Common myeloid progenitor, CD34-positive (primary cell): ENCODE data around the gene ARMC9.

Experiments used
- CTCF ChIA-PET: fragments of 350-600 bp; sonication (Branson Sonifier 250); formaldehyde crosslinking; loops from one replicate; lab custom pipeline; 2021; ENCODE audit warnings: antibody characterized with exemption; lab: Charles Lee
- POLR2A ChIA-PET: fragments of 350-600 bp; sonication (Branson Sonifier 250); formaldehyde crosslinking; loops from one replicate; lab custom pipeline; 2021; ENCODE audit warnings: antibody characterized with exemption; lab: Charles Lee
- DNase-seq, 3 donors: peaks; one replicate each; pipeline versions ENCODE4 v3.0.0 to v3.0.0-alpha.2; 2013
- H3K27ac ChIP-seq, 2 experiments: 1 replicate in 1 of 2; 2 replicates in 1 of 2; pipeline ENCODE4 v1.7.0; 2013; ENCODE audit warnings: inconsistent platforms in 2 of 2, low read length in 2 of 2, mild to moderate bottlenecking in 2 of 2, low read depth in 1 of 2, moderate library complexity in 1 of 2; ENCODE audit not compliant: severe bottlenecking in 2 of 2, insufficient read depth in 1 of 2, poor library complexity in 1 of 2
- H3K27me3 ChIP-seq, 5 experiments: replicated peaks in 2 of 5; 1 replicate in 3 of 5; 2 replicates in 2 of 5; pipeline versions ENCODE4 v1.6.1 to v1.7.0; 2013; ENCODE audit warnings: low read length in 4 of 5, mild to moderate bottlenecking in 2 of 5, moderate library complexity in 2 of 5, inconsistent platforms in 1 of 5; ENCODE audit not compliant: insufficient read depth in 5 of 5, control insufficient read depth in 4 of 5
- H3K36me3 ChIP-seq, 4 experiments: 1 replicate in 2 of 4; 2 replicates in 2 of 4; pipeline versions ENCODE4 v1.6.1 to v1.7.0; 2013; ENCODE audit warnings: low read length in 3 of 4, control low read depth in 1 of 4, mild to moderate bottlenecking in 1 of 4; ENCODE audit not compliant: control insufficient read depth in 4 of 4, insufficient read depth in 4 of 4
- H3K4me1 ChIP-seq, 4 experiments: 1 replicate in 3 of 4; 2 replicates in 1 of 4; pipeline versions ENCODE4 v1.6.1 to v1.7.1; 2013; ENCODE audit warnings: low read length in 3 of 4, mild to moderate bottlenecking in 3 of 4, control low read depth in 1 of 4, inconsistent platforms in 1 of 4, moderate library complexity in 1 of 4; ENCODE audit not compliant: control insufficient read depth in 4 of 4, insufficient read depth in 4 of 4; ENCODE audit errors: control extremely low read depth in 1 of 4
- H3K4me3 ChIP-seq, 7 experiments: 1 replicate in 4 of 7; 2 replicates in 3 of 7; pipeline versions ENCODE4 v1.5.1 to v1.7.0; 2013; ENCODE audit warnings: mild to moderate bottlenecking in 7 of 7, low read length in 6 of 7, moderate library complexity in 6 of 7, inconsistent platforms in 2 of 7, low read depth in 2 of 7, control low read depth in 1 of 7; ENCODE audit not compliant: insufficient read depth in 4 of 7, control insufficient read depth in 1 of 7; ENCODE audit errors: extremely low read depth in 1 of 7
- H3K9me3 ChIP-seq, 5 experiments: 1 replicate in 4 of 5; 2 replicates in 1 of 5; pipeline versions ENCODE4 v1.6.1 to v1.7.1; 2013; ENCODE audit warnings: low read length in 4 of 5, mild to moderate bottlenecking in 2 of 5, inconsistent platforms in 1 of 5, low read depth in 1 of 5, moderate library complexity in 1 of 5; ENCODE audit not compliant: control insufficient read depth in 4 of 5, insufficient read depth in 2 of 5; ENCODE audit errors: control extremely low read depth in 1 of 5
- WGBS: methylation state at CpG from one replicate; pipeline ENCODE4 v1.1.5; 2013; ENCODE audit not compliant: insufficient coverage; 5-methylcytosine and 5-hydroxymethylcytosine counted together

ARMC9 gene

DNA sequence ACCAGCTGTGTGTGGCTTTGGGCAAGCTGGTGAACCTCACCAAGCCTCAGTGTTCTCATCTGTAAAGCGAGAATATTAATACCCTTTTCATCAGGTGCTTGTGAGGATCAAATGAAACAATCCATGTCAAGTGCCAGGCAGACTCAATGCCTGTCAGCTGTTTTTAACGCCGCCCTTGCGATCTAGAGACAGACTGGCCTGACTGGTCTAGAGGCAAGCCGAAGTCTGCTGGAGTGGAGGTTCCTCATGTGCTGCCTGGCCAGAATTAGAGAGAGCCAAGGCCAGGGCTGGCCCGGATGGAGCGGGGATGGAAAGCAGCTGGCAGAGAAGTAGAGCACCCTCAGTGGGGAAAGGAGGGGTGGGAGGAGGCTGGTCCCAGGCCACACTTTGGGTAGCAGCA lies 122.6 kb downstream of the ARMC9 start:
- H3K36me3 ChIP-seq: no peaks in the 10 kb centered on the region
- H3K9me3 ChIP-seq: peaks cover 0 to 5% (median 2%) of the 10 kb centered on the region in 5 experiments
- 97% methylated on average over 7 of the region's 7 CpGs for WGBS
- H3K27ac ChIP-seq: no peak overlapping the region
- no peak overlapping the region for H3K4me3 ChIP-seq
- no peak for DNase-seq
- no peaks in the 10 kb centered on the region for H3K27me3 ChIP-seq
- H3K4me1 ChIP-seq: peaks cover 0 to 40% (median 18%) of the 10 kb centered on the region in 4 experiments
- ChIA-PET POLR2A (no interaction called here), CTCF (interaction anchor here (1.9 kb wide), 1 partner anchor 24 kb away, joined by 8 read pairs; no protein-coding TSS in a partner anchor)

- DNase-seq: peak; percentile 60 to 91 (median 85)
- peaks cover 0 to 40% (median 18%) of the 10 kb centered on the region in 4 experiments for H3K4me1 ChIP-seq
- peaks cover 0 to 4% (median 2%) of the 10 kb centered on the region in 5 experiments for H3K9me3 ChIP-seq
- 11% methylated on average over 13 of the region's 22 CpGs for WGBS
- ChIA-PET CTCF (interaction anchor here (2.2 to 2.4 kb wide), 2 partner anchors 13 to 25 kb away, joined by 8 to 10 read pairs; no protein-coding TSS in a partner anchor), POLR2A (interaction anchor here (0.7 kb wide), 1 partner anchor 15 kb away, joined by 3 read pairs; no protein-coding TSS in a partner anchor)
- H3K4me3 ChIP-seq: peak overlapping the region in 5 of 7 experiments; percentile 28 to 74 (median 33)
- H3K36me3 ChIP-seq: no peaks in the 10 kb centered on the region
- H3K27ac ChIP-seq: peak overlapping the region; percentile 10 to 21
- no peaks in the 10 kb centered on the region for H3K27me3 ChIP-seq
Observed at GRCh38 chr2:231321556-231322334, 123.3 kb downstream of the ARMC9 start.

DNA sequence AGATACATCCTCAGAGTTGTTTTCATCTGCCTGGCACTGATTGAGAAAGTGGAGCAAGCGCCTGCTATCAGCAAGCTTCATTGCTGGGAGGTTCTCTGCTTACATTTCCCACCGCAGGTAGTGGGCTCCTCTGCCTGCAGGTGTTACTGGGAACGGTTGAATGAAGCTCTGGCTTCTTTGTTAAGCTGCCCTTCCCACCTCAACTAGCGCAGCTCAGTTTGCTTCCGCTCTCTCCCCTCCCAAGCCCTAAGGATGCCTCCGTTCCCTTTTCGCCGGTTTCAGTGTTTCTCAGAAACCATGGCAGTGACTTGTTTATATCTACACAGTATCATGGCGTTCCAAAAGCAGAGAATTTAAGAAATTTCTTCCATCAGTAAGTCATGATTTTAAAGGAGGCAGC lies 124.9 kb downstream of the ARMC9 start:
- ChIA-PET POLR2A (no interaction called here), CTCF (interaction anchor here (0.6 to 2.4 kb wide), 9 partner anchors 12 to 83 kb away, joined by 3 to 10 read pairs (median 4); no protein-coding TSS in a partner anchor)
- H3K27ac ChIP-seq: no peak overlapping the region
- no peak for DNase-seq
- 97% methylated on average over 9 of the region's 9 CpGs for WGBS
- no peaks in the 10 kb centered on the region for H3K27me3 ChIP-seq
- no peaks in the 10 kb centered on the region for H3K9me3 ChIP-seq
- H3K36me3 ChIP-seq: no peaks in the 10 kb centered on the region
- no peak overlapping the region for H3K4me3 ChIP-seq
- peaks cover 0 to 40% (median 18%) of the 10 kb centered on the region in 4 experiments for H3K4me1 ChIP-seq

DNA sequence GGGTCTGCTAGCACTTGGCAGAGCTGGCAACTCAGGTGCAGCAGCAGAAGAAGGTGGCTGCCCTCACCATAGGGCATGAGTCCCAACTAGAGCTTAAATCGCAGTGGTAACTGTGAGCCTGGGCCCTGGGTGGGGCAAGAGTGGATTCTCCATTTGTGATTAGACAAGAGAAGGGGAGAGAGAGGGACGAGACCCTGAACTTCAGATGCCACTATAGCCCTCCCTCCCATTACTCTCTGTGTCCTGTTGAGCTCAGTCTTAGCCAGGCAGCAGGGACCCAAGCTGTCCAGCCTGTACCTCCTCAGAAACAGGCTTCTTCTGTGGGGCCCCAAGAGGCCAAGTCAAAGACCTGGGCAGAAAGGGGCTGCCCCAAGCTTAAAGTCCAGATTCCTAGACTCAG lies 127.4 kb downstream of the ARMC9 start:
- Histone ChIP-seq H3K4me3 (no peak overlapping the region), H3K27me3 (no peaks in the 10 kb centered on the region), H3K9me3 (no peaks in the 10 kb centered on the region), H3K4me1 (peaks cover 0 to 25% (median 15%) of the 10 kb centered on the region in 4 experiments), H3K27ac (no peak overlapping the region), H3K36me3 (no peaks in the 10 kb centered on the region)
- DNase-seq: no peak
- 100% methylated on average over 1 of the region's 2 CpGs for WGBS
- ChIA-PET CTCF (interaction anchor here (2.0 kb wide), 1 partner anchor 28 kb away, joined by 6 read pairs; no protein-coding TSS in a partner anchor), POLR2A (interaction anchor here (0.5 kb wide), 1 partner anchor 170 kb away, joined by 4 read pairs; no protein-coding TSS in a partner anchor)

- POLR2A ChIA-PET: interaction anchor here (0.5 kb wide), 1 partner anchor 170 kb away, joined by 4 read pairs; no protein-coding TSS in a partner anchor
- WGBS: 100% methylated on average over 1 of the region's 3 CpGs
- H3K9me3 ChIP-seq: no peaks in the 10 kb centered on the region
- no peak for DNase-seq
- no peaks in the 10 kb centered on the region for H3K27me3 ChIP-seq
- no peak overlapping the region for H3K4me3 ChIP-seq
- H3K4me1 ChIP-seq: peaks cover 0 to 20% (median 11%) of the 10 kb centered on the region in 4 experiments
- no peak overlapping the region for H3K27ac ChIP-seq
- no peaks in the 10 kb centered on the region for H3K36me3 ChIP-seq
- CTCF ChIA-PET: no interaction called here
Observed at GRCh38 chr2:231326404-231326803, 128.0 kb downstream of the ARMC9 start.

- Histone ChIP-seq H3K9me3 (no peaks in the 10 kb centered on the region), H3K4me1 (no peaks in the 10 kb centered on the region), H3K36me3 (no peaks in the 10 kb centered on the region), H3K27ac (no peak overlapping the region), H3K27me3 (no peaks in the 10 kb centered on the region), H3K4me3 (no peak overlapping the region)
- DNase-seq: no peak
- ChIA-PET CTCF (interaction anchor here (1.1 kb wide), 1 partner anchor 12 kb away, joined by 3 read pairs; no protein-coding TSS in a partner anchor), POLR2A (no interaction called here)
- 100% methylated on average over 2 of the region's 8 CpGs for WGBS
Observed at GRCh38 chr2:231330311-231330710, 131.9 kb downstream of the ARMC9 start.

DNA sequence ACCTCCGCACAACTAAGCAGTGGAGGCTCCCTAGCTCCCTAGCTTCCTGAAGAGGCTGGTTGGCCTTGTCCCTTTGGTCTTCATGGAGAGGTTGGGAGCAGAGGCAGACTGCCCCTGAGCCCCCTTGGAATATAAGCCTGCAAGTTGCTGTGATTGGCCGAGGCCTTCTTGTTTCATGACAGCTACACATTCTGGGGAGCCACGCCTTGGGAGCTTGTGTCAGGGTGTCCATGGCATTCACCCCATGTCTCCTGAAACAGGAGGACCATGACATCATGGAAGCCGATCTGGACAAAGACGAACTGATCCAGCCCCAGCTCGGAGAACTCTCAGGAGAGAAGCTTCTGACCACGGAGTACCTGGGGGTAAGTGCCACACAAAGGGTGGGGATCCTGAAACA lies 133.1 kb downstream of the ARMC9 start:
- H3K4me1 ChIP-seq: no peaks in the 10 kb centered on the region
- H3K27me3 ChIP-seq: no peaks in the 10 kb centered on the region
- POLR2A ChIA-PET: no interaction called here
- H3K9me3 ChIP-seq: no peaks in the 10 kb centered on the region
- H3K27ac ChIP-seq: no peak overlapping the region
- WGBS: 81% methylated on average over 7 of the region's 7 CpGs
- no peak for DNase-seq
- CTCF ChIA-PET: no interaction called here
- no peaks in the 10 kb centered on the region for H3K36me3 ChIP-seq
- H3K4me3 ChIP-seq: no peak overlapping the region
